Ovary (tissue), 3 donors: ENCODE data around the gene DCHS2.

ENCODE experiments used
- POLR2A ChIP-seq: fragments of 450-650 bp; IDR thresholded peaks from one replicate; pipeline ENCODE4 v1.6.1; 2017; ENCODE audit warnings: antibody characterized with exemption, mild to moderate bottlenecking, moderate library complexity
- TF ChIP-seq, protein P1 (sequence below), 3 donors: fragments of 450-650 bp in 2 of 3; fragments of 200-600 bp in 1 of 3; IDR thresholded peaks; one replicate each; pipeline versions ENCODE4 v1.5.1 to v1.8.0; 2016 to 2022; ENCODE audit warnings: antibody characterized with exemption in 3 of 3, mild to moderate bottlenecking in 1 of 3
- donor health status: DM: no; HTN: no; CAD: no.

DNA sequence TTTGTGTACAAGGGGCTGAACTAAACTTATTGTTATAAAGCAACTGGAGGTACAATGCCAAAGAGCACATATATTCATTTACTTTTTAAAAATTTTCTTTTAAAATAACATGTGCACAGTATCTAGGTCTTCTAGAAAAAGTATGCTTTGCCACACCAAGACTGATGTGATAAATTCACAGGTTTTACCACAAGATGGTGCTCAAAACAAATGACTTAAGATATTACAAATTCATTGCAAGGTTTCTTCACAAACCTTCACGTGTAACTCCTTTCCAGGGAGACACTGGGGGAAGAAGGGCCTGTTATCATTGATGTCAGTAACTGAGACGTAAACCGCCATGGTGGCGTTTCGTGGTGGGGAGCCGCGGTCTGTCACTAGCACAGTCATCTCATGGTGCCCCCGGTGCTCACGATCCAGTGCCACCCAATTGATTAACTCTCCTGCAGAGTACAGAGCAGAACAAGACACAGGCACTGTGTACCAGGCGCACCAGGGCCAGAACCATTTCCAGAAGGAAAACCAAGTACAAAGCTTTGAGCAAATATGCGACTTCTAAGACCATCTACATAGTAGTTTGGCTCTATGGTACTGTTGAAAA lies 162.2 kb downstream of the DCHS2 start:
- TF ChIP-seq, protein P1, sequence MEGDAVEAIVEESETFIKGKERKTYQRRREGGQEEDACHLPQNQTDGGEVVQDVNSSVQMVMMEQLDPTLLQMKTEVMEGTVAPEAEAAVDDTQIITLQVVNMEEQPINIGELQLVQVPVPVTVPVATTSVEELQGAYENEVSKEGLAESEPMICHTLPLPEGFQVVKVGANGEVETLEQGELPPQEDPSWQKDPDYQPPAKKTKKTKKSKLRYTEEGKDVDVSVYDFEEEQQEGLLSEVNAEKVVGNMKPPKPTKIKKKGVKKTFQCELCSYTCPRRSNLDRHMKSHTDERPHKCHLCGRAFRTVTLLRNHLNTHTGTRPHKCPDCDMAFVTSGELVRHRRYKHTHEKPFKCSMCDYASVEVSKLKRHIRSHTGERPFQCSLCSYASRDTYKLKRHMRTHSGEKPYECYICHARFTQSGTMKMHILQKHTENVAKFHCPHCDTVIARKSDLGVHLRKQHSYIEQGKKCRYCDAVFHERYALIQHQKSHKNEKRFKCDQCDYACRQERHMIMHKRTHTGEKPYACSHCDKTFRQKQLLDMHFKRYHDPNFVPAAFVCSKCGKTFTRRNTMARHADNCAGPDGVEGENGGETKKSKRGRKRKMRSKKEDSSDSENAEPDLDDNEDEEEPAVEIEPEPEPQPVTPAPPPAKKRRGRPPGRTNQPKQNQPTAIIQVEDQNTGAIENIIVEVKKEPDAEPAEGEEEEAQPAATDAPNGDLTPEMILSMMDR (IDR thresholded peaks at IDR 0.05), result no peak
- no peak for TF ChIP-seq POLR2A
